HG02970 (cell line): ENCODE measurements around the gene SHOX.
"Not testable (repeated sequence)": the region's sequence is repeated elsewhere in the genome, so short reads cannot be mapped to it uniquely, and the experiment has no call there.

Experiments used
- ATAC-seq: cut with Tn5 transposase; IDR thresholded peaks from one replicate; pipeline ENCODE4 v1.9.1; 2021; ENCODE audit warnings: mild to moderate bottlenecking, moderate library complexity, moderate number of reproducible peaks; ENCODE audit not compliant: unreplicated experiment, low FRiP score

Gene SHOX

DNA sequence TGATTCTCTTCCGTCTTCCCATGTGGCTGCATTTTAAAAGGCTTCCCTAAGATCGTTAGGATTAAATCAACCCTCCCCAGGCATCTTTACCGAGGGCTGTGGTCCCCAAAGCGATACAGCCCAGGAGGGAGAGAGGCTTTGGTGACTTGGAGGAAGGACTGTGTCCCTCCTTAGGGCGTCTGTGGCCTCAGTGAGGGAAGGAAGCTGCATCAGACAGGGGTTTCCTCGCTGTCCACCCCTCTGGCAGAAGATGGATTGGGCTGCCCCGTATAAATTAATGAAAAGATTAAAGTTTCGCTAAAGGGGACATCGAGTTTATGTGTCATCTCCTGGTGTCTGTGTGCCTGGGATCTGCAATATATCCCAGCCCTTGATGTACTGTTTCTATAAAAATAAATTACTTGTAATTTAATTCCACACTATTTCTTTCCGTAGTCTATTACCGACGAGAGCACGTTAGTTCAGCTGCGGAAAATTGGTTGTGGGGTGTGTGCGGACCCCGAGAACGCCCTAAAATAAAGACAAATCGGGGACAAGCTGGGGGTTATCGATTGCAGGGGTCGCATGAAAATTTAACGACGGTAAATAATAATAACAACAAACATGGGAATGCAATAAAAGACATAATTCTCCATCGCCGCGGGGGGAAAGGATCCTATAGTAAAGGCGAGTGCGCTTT is 6.5 kb downstream of the SHOX start:
- ATAC-seq = no peak

DNA sequence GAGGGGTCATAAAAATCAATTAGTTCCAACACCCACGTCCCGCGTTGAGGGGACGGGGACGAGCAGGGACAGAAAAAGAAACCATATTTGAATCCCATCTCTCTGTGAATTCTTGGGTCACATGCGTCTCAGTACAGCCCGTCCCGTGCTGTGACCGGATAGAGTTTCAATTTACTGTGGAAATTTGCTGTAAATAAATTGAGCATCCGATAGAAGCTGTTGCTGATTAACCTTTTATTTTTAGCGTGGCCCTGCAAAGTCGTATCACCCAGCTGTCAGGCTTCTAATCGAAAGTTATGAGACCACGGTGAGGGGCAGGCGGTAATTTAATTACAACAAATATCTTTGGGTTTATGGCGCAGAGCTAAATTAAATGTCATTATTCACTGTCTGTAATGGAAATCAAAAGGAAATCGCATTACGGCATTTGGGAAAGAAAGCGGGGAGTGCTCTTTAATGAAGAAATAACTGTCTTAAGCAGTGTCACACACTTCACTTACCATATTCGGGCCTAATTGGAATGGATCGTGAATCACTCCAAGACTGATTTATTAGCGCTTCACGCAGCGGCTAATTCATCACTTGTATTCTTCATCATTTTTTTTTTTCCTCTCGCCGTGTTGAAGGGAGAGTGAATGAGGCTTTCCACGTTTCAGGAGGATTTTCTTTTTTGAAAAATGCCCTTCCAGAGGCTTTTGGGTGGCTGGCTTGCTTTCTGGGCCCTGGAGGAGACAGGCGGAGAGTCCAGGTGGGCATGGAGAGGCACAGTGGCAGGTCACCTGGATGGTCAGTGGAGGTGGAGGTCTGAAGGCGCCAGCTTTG is 7.3 kb downstream of the SHOX start:
- no peak for ATAC-seq

DNA sequence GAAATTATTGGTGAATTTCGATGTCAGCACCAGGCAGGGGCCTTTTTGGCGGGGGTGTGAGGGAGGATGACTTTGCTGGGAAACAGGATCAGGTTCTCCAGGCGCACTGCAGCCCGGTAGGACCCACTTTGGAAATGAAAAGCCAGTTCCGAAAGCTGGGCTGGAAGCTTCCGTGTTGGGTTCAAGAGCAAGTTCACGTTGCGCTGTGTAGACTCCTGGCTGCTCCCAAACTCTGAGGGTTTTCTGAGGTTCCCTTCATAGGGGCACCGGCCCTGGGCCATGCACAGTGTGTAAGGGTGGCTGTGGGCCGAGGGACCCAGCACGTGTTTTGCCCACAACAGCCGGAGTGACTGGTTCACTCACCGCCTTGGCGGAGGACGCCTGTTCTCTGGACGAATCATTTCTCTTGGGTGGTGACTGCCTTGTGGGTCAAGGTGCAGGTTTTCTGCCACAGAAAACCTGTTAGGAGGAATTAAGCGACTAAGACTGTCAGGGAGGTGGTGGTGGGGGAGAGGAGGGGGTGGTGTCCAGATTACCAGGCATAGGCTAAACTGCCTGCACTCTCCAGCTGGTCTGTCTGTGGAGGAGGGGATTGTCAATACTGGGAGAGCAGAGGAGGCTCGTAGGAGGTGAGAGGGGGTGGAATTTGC is 8.0 kb downstream of the SHOX start:
- no peak for ATAC-seq

DNA sequence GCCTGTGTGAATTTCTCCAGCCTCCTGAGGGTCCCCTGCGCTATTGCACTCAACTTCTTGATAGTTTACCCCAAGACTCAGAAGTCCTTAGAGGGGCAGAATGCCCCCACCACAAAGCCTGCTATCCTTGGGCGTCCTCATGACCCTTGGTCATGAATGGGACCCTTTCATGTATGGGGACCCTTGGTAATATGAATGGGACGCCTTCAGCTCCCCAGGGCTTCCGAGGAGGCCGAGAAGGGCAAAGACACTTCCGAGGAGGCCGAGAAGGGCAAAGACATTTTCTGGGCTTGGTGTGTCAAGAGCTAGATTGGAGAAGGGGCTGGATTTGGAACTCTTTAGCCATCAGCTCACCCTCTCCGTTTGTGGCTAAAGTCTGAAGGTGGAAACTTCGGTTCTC is 8.6 kb downstream of the SHOX start:
- no peak for ATAC-seq

DNA sequence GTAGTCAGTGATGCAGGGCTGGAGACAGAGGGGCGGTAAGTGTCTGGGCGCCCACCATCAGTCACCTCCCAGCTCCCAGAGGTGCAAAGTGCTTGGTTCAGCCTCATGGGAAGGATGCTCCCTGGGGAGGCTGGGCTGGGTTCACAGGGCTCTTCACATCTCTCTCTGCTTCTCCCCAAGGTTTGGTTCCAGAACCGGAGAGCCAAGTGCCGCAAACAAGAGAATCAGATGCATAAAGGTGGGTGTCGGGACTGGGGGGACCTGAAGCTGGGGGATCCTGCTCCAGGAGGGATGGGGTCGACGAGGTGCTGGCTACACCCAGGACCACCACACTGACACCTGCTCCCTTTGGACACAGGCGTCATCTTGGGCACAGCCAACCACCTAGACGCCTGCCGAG is 10.1 kb downstream of the SHOX start:
- ATAC-seq = no peak

DNA sequence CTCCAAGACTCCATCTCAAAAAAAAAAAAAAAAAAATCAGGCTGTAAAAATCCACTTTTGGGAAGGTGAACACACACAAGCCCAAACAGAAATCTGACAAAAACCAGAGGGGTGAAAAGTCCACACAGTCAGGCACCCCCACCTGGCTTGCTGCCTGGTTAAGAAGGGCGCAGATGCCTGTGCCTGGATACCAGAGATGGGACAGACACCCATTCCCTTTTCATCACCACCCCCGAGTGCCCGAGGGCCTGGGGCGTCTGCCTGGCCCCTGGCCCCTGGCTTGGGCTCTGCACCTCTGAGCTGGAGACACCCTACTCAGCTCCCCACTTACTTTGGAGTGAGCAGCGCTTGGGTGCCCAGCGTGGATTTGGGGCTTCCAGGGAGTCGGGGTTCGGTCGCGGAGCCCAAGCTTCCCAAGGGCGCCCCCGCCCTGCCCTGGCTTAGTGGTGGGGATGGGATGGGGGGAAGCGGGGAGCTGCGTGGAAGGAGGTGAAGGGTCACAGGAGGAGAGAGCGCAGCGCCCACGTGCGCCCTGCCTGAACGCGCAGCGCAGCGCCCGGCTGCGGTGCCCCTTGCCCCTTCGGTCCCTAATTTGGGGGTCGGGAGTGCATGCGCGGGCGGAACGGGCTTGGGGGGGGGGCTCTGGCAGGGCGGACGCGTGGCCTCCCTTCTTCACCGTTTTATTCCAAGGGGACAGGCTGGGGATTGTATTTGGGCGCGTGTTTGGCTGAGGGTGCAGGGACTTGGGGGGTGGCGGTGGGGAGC is 11.3 kb downstream of the SHOX start:
- no peak for ATAC-seq

DNA sequence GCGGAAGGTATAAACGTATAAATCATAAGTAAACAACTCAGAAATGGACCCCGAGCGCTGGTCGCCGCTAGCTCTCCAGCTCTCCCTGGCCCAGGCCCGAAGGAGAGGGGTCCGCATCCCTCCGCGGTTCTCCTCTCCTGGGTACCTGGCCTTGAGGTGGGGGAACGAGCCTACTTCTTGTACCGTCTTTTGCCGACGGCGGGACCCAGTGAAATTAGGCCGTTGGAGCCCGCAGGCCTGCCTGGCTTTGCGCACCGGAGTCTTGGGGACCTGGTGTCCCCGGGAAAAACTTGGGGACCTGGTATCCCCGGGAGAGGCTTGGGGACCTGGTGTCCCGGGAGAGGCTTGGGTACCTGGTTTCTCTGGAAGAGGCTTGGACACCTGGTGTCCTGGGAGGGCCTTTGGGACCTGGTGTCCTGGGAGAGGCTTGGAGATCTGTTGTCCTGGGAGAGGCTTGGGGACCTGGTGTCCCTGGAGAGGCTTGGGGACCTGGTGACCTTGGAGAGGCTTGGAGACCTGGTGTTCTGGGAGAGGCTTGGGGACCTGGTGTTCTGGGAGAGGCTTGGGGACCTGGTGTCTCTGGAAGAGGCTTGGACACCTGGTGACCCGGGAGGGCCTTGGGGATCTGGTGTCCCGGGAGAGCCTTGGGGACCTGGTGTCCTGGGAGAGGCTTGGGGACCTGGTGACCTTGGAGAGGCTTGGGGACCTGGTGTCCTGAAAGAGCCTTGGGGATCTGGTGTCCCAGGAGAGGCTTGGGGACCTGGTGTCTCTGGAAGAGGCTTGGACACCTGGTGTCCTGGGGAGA is 12.0 kb downstream of the SHOX start:
- no peak for ATAC-seq

DNA sequence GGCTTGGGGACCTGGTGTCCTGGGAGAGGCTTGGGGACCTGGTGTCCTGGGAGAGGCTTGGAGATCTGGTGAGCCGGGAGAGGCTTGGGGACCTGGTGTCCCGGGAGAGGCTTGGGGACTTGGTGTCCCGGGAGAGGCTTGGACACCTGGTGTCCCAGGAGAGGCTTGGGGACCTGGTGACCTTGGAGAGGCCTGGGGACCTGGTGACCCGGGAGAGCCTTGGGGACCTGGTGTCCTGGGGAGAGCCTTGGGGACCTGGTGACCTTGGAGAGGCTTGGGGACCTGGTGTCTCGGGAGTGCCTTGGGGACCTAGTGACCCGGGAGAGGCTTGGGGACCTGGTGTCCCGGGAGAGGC is 12.6 kb downstream of the SHOX start:
- ATAC-seq = no peak

DNA sequence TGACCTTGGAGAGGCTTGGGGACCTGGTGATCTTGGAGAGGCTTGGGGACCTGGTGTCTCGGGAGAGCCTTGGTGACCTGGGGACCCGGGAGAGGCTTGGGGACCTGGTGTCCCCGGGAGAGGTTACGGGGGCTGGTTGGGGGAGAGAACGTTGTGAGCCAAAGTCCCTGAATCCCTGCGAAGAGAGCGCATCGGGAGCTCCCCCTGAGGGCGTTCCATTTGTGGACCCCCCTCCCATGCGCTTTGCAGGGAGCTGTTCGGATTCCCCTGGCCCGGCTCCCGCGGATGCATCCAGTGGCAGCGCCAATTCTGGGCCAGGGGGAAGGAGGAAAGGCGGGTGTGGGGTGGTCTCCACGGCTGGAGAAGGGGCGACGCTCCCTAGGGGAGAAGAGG is 13.3 kb downstream of the SHOX start:
- no peak for ATAC-seq

DNA sequence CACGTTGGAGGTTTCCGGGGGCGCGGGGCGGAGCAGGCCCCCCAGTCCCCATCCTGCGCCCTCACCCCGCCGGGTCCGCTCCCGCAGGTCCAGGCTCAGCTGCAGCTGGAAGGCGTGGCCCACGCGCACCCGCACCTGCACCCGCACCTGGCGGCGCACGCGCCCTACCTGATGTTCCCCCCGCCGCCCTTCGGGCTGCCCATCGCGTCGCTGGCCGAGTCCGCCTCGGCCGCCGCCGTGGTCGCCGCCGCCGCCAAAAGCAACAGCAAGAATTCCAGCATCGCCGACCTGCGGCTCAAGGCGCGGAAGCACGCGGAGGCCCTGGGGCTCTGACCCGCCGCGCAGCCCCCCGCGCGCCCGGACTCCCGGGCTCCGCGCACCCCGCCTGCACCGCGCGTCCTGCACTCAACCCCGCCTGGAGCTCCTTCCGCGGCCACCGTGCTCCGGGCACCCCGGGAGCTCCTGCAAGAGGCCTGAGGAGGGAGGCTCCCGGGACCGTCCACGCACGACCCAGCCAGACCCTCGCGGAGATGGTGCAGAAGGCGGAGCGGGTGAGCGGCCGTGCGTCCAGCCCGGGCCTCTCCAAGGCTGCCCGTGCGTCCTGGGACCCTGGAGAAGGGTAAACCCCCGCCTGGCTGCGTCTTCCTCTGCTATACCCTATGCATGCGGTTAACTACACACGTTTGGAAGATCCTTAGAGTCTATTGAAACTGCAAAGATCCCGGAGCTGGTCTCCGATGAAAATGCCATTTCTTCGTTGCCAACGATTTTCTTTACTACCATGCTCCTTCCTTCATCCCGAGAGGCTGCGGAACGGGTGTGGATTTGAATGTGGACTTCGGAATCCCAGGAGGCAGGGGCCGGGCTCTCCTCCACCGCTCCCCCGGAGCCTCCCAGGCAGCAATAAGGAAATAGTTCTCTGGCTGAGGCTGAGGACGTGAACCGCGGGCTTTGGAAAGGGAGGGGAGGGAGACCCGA is 14.0 kb downstream of the SHOX start:
- ATAC-seq = no peak

DNA sequence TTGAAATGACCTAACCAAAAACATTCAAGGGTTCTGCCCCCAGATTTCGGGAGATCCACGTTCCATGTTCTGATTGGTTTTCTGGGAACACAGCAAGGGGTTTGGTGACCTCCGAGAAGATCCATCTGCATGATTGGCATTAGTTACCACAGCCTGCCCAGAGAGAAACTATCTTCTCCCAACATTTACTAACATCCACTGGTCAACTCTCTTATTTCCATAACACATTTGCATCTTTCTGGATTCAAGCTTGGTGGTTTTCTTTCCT is 15.6 kb downstream of the SHOX start:
- no peak for ATAC-seq

DNA sequence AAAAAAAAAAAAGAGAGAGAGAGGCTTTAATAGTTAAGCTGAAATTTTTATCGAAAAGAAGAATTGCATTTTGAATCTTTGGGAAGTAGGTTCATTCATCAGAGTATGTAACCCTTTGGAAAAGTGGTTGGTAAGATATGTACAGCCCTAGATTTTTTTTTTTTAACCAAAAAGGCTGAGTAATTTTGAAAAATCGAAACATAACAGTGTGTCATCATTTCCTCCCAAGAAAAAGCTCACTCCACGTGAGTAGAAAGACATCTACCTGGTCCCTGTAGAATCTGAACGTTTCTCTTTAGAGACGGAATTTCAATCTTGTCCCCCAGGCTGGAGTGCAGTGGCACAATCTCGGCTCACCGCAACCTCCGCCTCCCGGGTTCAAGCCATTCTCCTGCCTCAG is 16.2 kb downstream of the SHOX start:
- ATAC-seq = no peak

DNA sequence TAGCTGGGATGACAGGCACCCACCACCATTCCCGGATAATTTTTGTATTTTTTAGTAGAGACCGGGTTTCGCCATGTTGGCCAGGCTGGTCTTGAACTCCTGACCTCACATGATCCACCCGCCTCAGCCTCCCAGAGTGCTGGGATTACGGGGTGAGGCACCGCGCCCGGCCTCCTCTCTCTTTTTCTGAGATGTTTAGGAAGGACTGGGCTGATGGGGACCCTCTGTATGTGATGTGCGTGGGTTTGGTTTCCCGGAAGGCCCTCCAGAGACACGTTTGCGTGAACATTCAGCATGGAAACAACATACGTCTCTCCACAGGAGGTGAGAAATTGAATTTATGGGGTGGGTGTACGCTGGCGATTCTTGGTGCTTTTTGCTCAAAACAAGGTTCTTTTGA is 18.6 kb downstream of the SHOX start:
- ATAC-seq = no peak

DNA sequence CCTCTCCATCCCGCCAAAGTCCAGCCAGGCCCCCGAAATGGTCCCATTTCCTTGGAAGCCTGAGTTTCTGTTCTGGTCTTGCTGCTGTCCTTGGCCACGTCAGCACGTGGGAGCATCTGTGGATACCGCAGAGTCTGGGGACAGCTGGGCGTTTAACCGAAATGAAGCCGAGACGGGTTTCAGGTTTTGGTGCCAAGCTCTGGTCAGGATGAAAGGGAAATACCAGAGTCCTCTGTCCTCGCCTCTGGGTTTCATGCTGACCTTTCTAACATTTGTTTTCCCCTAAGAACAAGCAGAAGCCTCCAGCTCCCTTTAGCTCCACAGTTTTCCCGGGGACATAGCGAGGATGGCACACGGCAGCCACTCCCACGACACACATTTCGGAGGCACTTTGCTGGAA is 19.7 kb downstream of the SHOX start:
- no peak for ATAC-seq

DNA sequence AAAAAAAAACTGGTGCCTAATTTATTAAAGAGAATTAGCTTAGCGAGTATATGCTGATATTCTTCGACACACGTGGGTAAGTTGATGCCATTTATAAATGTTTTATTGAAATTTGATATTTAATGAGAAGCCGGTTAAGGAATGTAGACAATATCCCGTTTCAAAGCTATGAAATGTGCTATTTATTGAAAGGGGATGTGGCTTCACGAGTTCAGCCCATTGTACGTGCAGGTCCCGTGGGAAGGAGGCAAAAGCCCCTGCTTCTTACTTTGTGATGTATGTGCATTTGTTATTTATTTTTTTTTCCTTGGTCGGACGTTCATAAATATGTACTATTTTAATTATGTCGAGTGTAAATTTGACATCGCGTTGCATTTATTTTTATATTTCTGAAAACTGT is 20.2 kb downstream of the SHOX start:
- ATAC-seq = no peak

DNA sequence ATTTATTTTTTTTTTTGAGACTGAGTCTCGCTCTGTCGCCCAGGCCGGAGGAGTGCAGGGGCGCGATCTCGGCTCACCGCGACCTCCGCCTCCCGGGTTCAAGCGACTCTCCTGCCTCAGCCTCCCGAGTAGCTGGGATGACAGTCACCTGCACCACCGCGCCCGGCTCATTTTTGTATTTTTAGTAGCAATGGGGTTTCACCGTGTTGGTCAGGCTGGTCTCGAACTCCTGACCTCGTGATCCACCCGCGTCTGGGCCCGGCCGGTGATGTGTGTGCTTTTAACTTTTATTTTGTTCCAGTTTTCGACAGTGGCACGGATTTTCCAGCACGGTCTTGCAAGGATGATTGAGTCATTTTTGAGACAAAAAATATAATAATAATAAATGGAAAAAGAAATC is 21.3 kb downstream of the SHOX start:
- not testable (repeated sequence) for ATAC-seq

DNA sequence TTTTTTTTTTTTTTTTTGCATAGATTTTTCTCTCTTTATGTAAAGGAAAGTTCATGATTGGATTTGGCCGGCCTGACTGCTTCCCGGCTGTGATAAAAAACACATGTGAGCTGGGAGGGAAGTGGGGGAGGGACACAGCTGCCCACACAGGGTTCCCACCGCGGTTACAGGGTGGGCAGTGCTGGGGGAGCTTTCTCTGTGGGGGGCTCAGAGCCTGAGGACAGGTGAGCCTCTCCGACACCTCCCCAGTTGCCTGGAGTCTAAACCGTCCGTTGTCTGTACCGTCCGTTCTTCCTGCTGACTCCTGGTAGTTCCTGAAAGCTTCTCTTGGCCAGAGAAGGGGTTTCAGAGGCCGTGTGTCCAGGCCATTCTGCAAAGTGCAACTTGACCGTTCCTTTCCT is 21.8 kb downstream of the SHOX start:
- no peak for ATAC-seq

DNA sequence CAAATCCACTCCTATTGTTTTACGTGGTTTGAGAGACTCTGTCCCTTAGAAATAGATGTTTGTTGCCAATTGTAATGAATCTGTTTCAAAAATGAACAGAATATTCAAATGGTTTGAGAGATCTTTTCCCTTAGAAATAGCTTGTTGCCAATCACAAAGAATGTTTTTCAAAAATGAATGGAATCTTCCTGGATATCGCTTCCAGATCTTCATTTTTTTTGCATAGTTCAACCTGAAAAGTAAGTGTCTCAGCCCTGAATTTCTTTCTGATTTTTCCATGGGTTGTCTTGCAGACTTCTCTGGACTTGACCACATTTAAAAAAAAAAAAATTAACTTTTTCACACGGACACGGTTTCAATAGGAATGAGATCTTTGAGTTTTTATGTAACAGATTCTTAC is 22.7 kb downstream of the SHOX start:
- no peak for ATAC-seq

DNA sequence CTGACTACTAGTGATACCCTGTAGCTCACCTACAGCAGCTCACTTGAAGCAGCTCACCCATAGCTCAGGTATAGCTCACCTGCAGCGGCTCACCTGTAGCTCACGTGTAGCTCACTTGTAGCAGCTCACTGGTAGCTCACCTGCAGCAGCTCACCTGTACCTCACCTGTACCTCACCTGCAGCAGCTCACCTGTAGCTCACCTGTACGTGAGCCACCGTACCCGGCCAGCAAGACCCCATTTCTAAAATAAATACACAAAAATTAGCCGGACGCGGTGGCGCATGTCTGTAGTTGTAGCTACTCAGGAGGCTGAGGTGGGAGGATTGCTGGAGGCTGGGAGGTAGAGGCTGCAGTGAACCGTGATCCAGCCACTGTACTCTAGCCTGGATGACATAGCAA is 30.6 kb downstream of the SHOX start:
- ATAC-seq = no peak
